ENCODE data around the gene PIK3R5.

PIK3R5 gene

DNA sequence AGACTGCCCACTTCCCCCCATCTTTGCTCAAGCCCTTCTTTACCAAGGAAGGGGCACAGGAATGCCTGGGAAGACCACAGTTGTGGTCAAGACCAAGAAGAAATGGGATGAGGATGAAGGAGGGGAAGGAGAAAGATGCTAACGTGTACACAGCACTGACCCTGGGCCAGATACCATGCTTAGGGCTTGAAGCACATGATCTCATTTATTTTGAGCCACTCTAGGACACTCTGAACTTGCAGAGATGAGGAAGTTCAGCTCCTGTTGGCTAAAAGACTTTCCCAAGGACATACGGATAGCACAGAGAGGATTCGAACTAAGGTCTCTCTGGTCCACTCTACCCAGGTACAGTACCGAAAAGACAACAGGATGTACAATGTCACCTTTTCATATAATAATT, 42.6 kb downstream of the PIK3R5 start:
- no peaks in the 10 kb centered on the region for H3K79me2 ChIP-seq (ENCODE audit: insufficient read depth, low read length)
- H4K20me1 ChIP-seq (ENCODE audit: low read depth, low read length) = no peaks in the 10 kb centered on the region
- no peaks in the 10 kb centered on the region for H3K27me3 ChIP-seq (ENCODE audit: low read length)
- peaks cover 10% of the 10 kb centered on the region; the same call in 1 of the 2 replicates for H3K9me3 ChIP-seq (ENCODE audit: insufficient read depth, low read length)
- no peaks in the 10 kb centered on the region for H3K9me2 ChIP-seq (replicated peaks; ENCODE audit: insufficient read depth, low read length)
- no peaks in the 10 kb centered on the region for H3F3A ChIP-seq (ENCODE audit: insufficient read depth)
- H3K27ac ChIP-seq (ENCODE audit: low read depth, low read length) = no peak overlapping the region
- H3K4me3 ChIP-seq (ENCODE audit: insufficient read depth, low read length, poor library complexity, severe bottlenecking) = no peak overlapping the region
- TF ChIP-seq, protein P1, sequence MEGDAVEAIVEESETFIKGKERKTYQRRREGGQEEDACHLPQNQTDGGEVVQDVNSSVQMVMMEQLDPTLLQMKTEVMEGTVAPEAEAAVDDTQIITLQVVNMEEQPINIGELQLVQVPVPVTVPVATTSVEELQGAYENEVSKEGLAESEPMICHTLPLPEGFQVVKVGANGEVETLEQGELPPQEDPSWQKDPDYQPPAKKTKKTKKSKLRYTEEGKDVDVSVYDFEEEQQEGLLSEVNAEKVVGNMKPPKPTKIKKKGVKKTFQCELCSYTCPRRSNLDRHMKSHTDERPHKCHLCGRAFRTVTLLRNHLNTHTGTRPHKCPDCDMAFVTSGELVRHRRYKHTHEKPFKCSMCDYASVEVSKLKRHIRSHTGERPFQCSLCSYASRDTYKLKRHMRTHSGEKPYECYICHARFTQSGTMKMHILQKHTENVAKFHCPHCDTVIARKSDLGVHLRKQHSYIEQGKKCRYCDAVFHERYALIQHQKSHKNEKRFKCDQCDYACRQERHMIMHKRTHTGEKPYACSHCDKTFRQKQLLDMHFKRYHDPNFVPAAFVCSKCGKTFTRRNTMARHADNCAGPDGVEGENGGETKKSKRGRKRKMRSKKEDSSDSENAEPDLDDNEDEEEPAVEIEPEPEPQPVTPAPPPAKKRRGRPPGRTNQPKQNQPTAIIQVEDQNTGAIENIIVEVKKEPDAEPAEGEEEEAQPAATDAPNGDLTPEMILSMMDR (IDR thresholded peaks at IDR 0.05; ENCODE audit: insufficient read depth, low read length, poor library complexity, severe bottlenecking) = no peak
- TF ChIP-seq EZH2phosphoT487 (conservative IDR thresholded peaks at IDR 0.05; ENCODE audit: low read length) = no peak
- no peak overlapping the region for H3K4me2 ChIP-seq (ENCODE audit: low read depth, low read length, poor library complexity, severe bottlenecking)
- H3K36me3 ChIP-seq (ENCODE audit: low read length) = no peaks in the 10 kb centered on the region
- no peak overlapping the region for H2AFZ ChIP-seq (ENCODE audit: low read depth, low read length, severe bottlenecking)
- no peak overlapping the region for H3K9ac ChIP-seq (ENCODE audit: low read length)

DNA sequence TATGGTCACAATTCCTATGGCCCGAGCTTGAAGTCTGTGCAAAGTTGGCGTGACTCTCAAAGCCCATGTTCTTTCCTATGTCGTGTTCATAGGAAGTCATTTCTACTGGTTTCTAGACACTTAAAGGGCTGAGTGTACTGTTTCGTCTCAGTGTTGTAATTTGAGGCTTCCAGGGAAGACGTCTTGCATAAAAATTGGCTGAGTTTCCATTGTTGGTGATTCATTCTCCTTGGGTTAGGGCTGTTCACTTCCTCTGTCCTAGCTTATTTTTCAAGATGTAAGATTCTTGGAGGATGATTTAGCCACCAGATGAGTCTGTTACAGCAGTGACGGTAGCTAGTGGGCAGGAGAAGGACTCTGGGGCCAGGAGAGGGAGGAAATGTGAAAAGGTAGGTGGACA, 43.1 kb downstream of the PIK3R5 start:
- Histone ChIP-seq H3K9me2 (replicated peaks; ENCODE audit: insufficient read depth, low read length) (no peaks in the 10 kb centered on the region), H4K20me1 (ENCODE audit: low read depth, low read length) (no peaks in the 10 kb centered on the region), H3K4me2 (ENCODE audit: low read depth, low read length, poor library complexity, severe bottlenecking) (no peak overlapping the region), H3K27ac (ENCODE audit: low read depth, low read length) (no peak overlapping the region), H3K27me3 (ENCODE audit: low read length) (no peaks in the 10 kb centered on the region), H3K4me3 (ENCODE audit: insufficient read depth, low read length, poor library complexity, severe bottlenecking) (no peak overlapping the region), H3K9me3 (ENCODE audit: insufficient read depth, low read length) (peaks cover 5% of the 10 kb centered on the region; the same call in 1 of the 2 replicates), H3K36me3 (ENCODE audit: low read length) (no peaks in the 10 kb centered on the region), H3F3A (ENCODE audit: insufficient read depth) (no peaks in the 10 kb centered on the region), H3K79me2 (ENCODE audit: insufficient read depth, low read length) (no peaks in the 10 kb centered on the region), H2AFZ (ENCODE audit: low read depth, low read length, severe bottlenecking) (no peak overlapping the region), H3K9ac (ENCODE audit: low read length) (no peak overlapping the region)
- no peak for TF ChIP-seq EZH2phosphoT487 (conservative IDR thresholded peaks at IDR 0.05; ENCODE audit: low read length)

DNA sequence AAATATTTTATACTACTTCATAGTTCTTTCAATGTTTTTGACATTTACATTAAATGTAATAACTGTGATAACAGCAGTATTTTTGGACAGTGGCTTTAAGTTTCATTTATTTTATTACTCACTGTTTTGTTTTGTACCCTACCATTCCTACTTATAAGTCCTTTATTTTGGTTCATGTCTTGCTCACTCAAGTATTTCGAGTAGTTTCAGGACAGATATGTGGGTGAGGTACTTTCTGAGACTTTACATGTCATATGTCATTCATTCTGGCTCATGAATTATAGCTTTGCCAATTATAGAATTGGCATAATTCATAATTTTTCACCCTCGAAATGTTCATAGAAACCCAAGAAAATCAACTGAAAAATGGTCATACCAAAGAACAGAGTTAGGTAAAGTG, 44.4 kb downstream of the PIK3R5 start:
- Histone ChIP-seq H3K27me3 (ENCODE audit: low read length) (no peaks in the 10 kb centered on the region), H3K4me2 (ENCODE audit: low read depth, low read length, poor library complexity, severe bottlenecking) (no peak overlapping the region), H3K9me3 (ENCODE audit: insufficient read depth, low read length) (no peaks in the 10 kb centered on the region), H3K9me2 (replicated peaks; ENCODE audit: insufficient read depth, low read length) (no peaks in the 10 kb centered on the region), H3K4me3 (ENCODE audit: insufficient read depth, low read length, poor library complexity, severe bottlenecking) (no peak overlapping the region), H3K27ac (ENCODE audit: low read depth, low read length) (no peak overlapping the region), H4K20me1 (ENCODE audit: low read depth, low read length) (no peaks in the 10 kb centered on the region), H3K36me3 (ENCODE audit: low read length) (no peaks in the 10 kb centered on the region), H3K9ac (ENCODE audit: low read length) (no peak overlapping the region), H2AFZ (ENCODE audit: low read depth, low read length, severe bottlenecking) (no peak overlapping the region), H3K79me2 (ENCODE audit: insufficient read depth, low read length) (no peaks in the 10 kb centered on the region), H3F3A (ENCODE audit: insufficient read depth) (no peaks in the 10 kb centered on the region)
- no peak for TF ChIP-seq EZH2phosphoT487 (conservative IDR thresholded peaks at IDR 0.05; ENCODE audit: low read length)
- TF ChIP-seq, protein P1 (IDR thresholded peaks at IDR 0.05; ENCODE audit: insufficient read depth, low read length, poor library complexity, severe bottlenecking) = no peak

DNA sequence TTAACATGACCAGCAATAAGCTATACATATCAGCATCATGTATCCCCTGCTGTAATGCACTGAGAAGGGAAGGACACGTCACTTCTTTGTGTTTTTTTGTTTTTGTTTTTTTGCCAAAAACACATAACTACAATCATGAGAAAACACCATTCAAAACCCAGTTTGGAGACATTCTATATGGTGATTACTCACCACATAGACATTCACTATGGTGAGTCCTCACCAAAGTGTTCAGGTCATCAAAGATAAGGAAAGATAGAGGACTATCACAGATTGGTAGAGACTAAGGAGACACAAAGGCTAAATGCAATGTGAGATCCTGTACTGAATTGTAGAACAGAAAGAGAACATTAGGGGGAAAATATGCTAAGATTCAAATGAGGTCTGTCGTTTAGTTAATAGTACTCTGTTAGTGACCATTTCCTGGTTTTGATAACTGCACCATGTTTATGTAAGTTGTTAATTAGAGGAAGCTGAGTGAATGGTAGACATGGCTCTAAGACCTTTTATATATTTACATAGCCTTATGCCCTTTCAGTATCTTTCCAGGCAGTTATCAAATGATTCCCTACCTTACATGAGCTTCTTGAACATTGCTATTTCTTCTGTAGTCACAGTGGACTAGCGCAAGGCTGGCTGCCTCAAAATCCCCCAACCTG, 46.6 kb downstream of the PIK3R5 start:
- H3K4me3 ChIP-seq (ENCODE audit: insufficient read depth, low read length, poor library complexity, severe bottlenecking) = no peak overlapping the region
- no peak overlapping the region for H3K9ac ChIP-seq (ENCODE audit: low read length)
- H3K36me3 ChIP-seq (ENCODE audit: low read length) = no peaks in the 10 kb centered on the region
- no peaks in the 10 kb centered on the region for H3K79me2 ChIP-seq (ENCODE audit: insufficient read depth, low read length)
- no peak overlapping the region for H2AFZ ChIP-seq (ENCODE audit: low read depth, low read length, severe bottlenecking)
- H3K9me3 ChIP-seq (ENCODE audit: insufficient read depth, low read length) = no peaks in the 10 kb centered on the region
- no peaks in the 10 kb centered on the region for H3K9me2 ChIP-seq (replicated peaks; ENCODE audit: insufficient read depth, low read length)
- no peak overlapping the region for H3K4me2 ChIP-seq (ENCODE audit: low read depth, low read length, poor library complexity, severe bottlenecking)
- H4K20me1 ChIP-seq (ENCODE audit: low read depth, low read length) = no peaks in the 10 kb centered on the region
- no peaks in the 10 kb centered on the region for H3K27me3 ChIP-seq (ENCODE audit: low read length)
- no peaks in the 10 kb centered on the region for H3F3A ChIP-seq (ENCODE audit: insufficient read depth)
- TF ChIP-seq, protein P1 (IDR thresholded peaks at IDR 0.05; ENCODE audit: insufficient read depth, low read length, poor library complexity, severe bottlenecking) = no peak
- no peak for TF ChIP-seq EZH2phosphoT487 (conservative IDR thresholded peaks at IDR 0.05; ENCODE audit: low read length)
- H3K27ac ChIP-seq (ENCODE audit: low read depth, low read length) = no peak overlapping the region

Measured in SU-DHL-6 (cell line).